NCI-H1694 (cell line): ENCODE measurements around the gene ERC2.

Source experiments
- DNase-seq: peaks from one replicate; lab custom pipeline; 2025; lab: John Stamatoyannopoulos, UW

ERC2 gene

DNA sequence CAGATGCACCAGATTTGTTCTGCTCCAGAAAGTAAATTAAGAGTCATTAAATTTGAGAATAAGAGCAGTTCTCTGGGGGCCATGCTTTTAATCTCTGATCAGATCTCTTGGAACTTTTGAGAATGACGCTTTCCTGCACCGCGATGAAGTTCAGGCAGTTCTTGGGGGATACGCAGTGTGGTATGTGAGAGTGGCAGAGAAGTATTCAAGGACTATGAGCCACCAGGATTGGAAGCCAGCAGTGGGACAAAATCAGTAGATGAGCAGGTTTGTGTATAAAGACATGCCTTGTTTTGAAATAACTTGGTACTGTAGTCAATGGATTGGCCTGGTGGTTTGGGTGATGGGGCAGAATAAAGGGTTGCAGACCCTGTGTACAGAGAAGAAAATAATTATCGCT is 483.6 kb downstream of the ERC2 start:
- no peak for DNase-seq

DNA sequence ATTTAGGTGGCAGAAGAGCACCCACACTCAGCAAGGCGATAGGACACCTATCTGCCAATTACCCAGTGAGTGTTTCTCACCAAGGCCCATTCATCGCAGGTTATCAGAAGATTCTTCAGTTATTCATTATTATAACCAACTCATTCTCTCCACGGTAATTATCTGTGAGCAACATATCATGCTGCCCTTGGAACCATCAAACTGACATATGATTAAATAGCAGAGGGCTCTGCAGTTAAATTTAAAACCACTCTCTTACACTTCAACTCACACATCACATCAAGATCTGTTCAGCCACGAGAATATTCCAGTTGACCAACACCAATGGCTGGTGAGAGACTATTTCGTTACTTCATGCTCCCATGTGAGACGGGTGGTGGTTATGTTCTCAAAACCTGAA is 489.3 kb downstream of the ERC2 start:
- DNase-seq = no peak

DNA sequence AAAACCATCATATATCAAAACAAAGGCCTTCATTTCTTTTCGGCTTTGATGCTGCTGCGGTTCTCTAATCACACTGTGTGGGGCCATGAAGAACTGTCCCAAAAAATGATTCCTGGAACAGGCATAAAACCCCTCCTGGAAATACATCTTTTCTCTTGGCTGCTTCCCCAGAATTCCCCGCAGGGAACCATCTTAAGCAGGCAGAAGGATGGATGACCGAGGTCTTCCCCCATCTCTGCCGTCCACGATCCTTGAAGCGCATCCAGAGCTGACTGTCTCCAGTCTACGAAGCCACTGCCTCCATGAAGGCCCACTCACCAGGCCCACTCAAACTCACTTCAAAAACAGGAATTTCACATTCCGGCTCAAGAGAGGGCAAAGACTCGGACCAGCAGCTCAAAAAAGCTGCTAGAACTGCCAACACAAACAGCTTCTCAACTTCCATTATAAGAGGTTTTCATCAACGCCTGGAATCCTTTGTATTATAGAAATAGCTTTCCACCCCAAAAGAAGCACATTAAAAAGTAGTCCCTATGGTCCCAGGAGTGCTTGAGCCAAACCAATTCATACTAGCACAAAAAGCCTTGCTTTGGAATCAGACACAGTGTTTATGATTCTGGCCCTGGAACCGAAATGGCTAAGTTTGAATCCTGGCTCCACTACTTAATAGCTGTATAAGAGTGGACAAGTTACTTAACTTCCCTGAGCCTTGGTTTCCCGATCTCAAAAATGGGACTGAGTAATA is 493.7 kb downstream of the ERC2 start:
- DNase-seq = no peak

- no peak for DNase-seq
Observed at GRCh38 chr3:55969634-55970033, 498.6 kb downstream of the ERC2 start.

- DNase-seq = no peak
Observed at GRCh38 chr3:55968331-55968730, 499.9 kb downstream of the ERC2 start.

DNA sequence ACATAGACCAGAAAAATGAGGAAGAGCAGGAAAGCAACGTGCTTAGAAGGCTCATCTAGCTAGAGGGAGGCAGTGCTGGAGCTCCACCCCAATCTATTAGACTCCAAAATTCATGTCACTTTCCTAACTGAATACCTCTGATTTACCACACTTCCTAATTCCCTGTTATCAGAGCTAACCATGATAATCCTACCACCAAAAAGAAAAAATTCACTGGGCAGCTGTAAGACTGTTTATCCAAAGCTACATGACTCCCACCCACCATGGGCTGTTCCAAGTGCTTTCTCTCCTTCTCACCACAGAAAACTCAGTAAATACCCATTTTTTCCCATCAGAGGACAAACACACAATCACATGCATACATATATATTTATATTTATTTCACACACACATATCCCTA is 501.7 kb downstream of the ERC2 start:
- no peak for DNase-seq

- DNase-seq = no peak
Observed at GRCh38 chr3:55965776-55966175, 502.5 kb downstream of the ERC2 start.

DNA sequence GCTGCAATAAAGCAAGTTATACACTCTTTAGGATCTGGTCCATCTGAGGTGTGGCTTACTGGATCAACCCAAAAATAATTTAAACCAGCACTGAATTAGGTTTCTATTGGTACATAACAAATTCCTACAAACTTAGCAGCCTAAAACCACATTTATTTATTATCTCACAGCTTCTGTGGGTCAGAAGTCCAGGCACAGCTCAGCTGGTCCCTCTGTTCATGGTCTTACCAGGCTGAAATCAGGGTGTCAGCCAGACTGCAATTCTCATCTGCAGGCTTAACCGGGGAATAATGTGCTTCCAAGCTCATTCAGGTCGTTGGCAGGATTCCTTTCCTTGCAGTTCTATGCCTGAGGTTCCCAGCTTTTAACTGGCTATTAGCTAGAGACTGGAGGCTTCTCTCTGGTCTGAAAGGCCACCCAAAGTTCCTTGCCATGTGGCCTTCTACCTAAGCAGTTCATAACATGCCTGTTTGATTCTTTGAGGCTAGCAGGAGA is 503.7 kb downstream of the ERC2 start:
- no peak for DNase-seq

DNA sequence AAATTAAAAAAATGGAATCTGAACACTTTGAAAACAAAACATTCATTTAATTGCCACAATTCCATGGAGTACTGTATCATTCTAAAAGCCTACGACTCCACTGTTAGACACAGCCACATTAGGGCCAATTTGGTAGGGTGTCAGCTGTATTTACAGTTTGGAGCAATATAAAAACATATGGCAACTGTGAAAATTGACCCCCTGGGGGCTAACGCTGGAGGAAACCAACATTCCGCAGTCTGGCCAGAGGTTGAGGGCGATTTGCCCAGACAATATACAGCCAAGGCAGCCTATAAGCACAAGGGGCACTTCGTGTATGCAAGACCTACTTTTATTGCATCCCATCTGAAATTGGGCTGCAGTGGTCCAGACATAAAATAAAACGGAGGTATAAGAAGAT is 504.7 kb downstream of the ERC2 start:
- no peak for DNase-seq

GRCh38 chr3:55959471-55960080 is 508.7 kb downstream of the ERC2 start:
- DNase-seq = peak; percentile 4

GRCh38 chr3:55958605-55959004 is 509.7 kb downstream of the ERC2 start:
- no peak for DNase-seq

DNA sequence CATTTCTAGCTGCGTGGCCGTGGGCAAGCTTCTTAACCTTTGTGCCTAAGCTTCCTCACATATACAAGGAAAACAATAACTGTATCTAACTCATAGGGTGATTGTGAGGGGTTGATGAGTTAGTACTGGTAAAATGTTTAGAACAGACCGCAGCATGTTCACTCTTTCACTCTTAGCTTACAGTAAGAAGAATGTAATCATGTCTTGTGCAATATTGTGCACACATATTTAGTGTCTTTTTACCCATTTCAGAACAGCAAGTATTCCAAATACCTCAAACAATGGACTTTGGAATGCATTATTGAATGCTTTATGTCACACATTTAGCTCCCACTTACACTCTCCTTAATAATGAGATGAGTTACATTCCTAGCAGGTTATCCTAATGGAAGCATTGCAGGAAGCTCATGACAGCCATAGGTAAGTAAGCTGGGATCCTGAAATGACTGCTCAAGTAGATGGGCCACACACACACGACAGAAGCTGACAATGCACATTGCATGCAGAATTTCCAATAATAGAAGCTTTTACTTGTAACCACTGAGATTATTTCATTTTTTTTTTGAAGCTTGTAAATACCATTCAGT is 512.3 kb downstream of the ERC2 start:
- DNase-seq = no peak

- peak; percentile 7 for DNase-seq
Observed at GRCh38 chr3:55951388-55951787, 516.9 kb downstream of the ERC2 start.

GRCh38 chr3:55947406-55947805 is 520.9 kb downstream of the ERC2 start:
- peak; percentile 25 for DNase-seq

DNA sequence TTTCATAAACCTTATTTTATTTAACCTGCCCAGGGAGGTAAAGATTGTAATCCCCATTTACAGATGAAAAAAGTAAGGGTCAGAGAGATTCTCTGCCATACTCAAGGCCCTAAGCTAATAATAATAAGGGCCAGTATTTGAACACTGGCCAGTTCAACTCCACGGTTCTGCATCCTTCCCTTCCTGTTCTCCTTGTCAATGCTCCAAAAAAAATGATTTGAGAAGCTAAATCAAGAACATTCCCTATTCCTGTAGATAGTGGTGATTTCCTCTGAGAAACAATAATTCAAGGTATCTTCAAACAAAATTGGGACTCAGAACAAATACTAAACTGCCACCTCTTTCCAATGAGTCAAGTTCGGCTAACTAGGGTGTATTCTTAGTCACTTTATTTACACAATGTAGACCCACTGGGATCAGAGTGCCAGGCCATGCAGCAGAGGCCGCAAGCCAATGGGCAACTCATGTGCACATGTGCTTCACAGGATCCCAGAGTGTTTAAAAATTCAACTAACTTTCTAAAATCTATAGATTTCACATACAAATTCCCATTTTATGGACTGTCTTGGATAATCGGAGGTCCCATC is 521.6 kb downstream of the ERC2 start:
- no peak for DNase-seq

DNA sequence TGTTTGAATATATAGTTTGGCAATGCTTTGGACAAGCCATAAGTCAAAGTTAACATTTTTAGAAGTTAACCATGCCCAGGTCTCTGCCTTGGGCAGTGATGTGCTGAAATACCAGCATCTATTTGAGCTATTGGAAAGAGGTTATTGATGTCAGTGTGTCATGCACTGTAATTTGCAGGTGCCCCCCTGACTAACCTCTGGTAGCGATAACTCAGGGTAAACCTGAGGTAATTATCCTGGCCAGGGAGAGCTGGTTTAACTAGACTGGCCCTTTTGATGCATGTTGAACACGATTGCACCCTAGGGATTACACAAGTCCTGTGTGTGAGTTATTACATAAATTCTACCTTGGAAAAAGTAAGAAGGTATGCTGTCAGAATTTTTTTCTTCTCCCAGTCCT is 525.4 kb downstream of the ERC2 start:
- DNase-seq = no peak

DNA sequence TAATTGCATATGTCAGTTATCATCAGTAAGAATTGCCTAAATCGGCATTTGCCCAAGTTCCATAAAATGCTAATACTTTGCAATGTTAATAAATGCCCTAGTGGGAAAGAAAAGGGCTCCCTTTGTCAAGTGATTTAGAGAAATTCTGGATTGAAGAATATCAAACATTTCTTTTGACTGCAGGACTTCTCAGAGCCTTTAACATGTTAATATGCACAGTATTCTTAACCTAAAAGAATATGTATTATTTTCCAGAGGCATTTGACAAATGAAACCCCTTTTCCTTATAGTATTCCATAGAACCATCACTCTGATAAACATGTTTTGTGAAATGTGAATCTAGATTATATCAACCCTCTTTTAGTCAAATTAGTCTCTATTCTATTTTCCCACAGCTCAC is 529.0 kb downstream of the ERC2 start:
- no peak for DNase-seq

DNA sequence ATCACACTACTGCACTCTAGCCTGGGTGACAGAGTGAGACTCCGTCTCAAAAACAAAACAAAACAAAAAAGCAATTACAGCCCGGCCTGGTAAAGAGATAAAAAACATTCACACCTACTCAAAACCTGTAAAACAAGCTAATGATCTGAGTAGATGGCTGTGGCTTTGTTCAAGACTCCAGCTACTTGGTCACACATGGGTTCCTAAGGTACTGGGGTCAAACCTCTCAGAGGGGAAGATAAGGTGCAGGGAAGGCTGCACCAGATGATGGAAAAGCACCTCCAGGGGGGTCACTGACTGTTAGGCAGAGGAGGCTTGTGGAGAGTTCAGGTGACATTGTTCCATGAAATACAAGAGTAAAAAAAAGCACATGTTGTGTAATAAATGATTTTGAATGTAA is 531.0 kb downstream of the ERC2 start:
- no peak for DNase-seq

GRCh38 chr3:55936549-55937052 is 531.7 kb downstream of the ERC2 start:
- DNase-seq = no peak

GRCh38 chr3:55935241-55935640 is 533.0 kb downstream of the ERC2 start:
- DNase-seq = no peak

DNA sequence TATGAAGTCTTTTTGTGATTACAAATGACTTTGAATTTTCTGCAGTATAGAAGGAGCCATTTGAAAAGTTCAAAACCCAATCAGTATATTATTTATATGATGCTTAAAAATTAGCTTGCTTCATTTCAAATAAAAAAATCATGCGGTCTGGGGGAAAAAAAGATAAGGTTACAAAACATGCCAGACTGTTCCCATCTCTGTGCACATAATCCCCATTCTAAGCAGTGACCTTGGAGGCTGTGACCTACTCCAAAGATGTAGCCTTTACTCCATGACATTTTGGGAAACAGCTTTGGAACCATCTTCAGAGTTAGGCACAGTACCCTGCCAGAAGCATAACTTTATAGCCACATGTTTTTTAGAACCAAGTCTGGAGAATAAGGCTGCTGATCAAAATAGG is 533.5 kb downstream of the ERC2 start:
- no peak for DNase-seq

- DNase-seq = no peak
Observed at GRCh38 chr3:55929154-55929869, 539.0 kb downstream of the ERC2 start.
